HepG2 (cell line): Measurements from ENCODE around the gene DOLK. TPM values are rescaled to one million over a fixed set of nuclear protein-coding genes. Genes with fewer than 3 reads are reported as not detected.

Experiments used
- ARNT2 ChIP-seq: sonication (generic); formaldehyde crosslinking; IDR thresholded peaks from 2 replicates; pipeline ENCODE4 v1.8.0; 2022; ENCODE audit warnings: mild to moderate bottlenecking, low read depth, missing genetic modification reagents, moderate library complexity
- CENPT ChIP-seq: sonication (generic); formaldehyde crosslinking; IDR thresholded peaks from 2 replicates; pipeline ENCODE4 v1.8.0; 2022; ENCODE audit warnings: low read depth, mild to moderate bottlenecking, moderate library complexity, missing genetic modification reagents
- ESRRA ChIP-seq: sonication (generic); formaldehyde crosslinking; IDR thresholded peaks from 2 replicates; pipeline ENCODE4 v1.5.1; 2020; ENCODE audit warnings: mild to moderate bottlenecking, low read depth, missing genetic modification reagents
- ETV6 ChIP-seq: sonication (generic); formaldehyde crosslinking; conservative IDR thresholded peaks from 2 replicates; pipeline ENCODE4 v1.4.0; 2020; ENCODE audit warnings: missing genetic modification reagents
- FOSL2 ChIP-seq: sonication (generic); formaldehyde crosslinking; IDR thresholded peaks from 2 replicates; pipeline ENCODE4 v1.4.0; 2020; ENCODE audit warnings: missing genetic modification reagents
- GFI1 ChIP-seq: sonication (generic); formaldehyde crosslinking; IDR thresholded peaks from 2 replicates; pipeline ENCODE4 v1.5.0; 2020; ENCODE audit warnings: missing genetic modification reagents, mild to moderate bottlenecking, borderline replicate concordance
- HMG20B ChIP-seq: conservative IDR thresholded peaks from 2 replicates; pipeline ENCODE4 v1.6.1; 2016; ENCODE audit warnings: missing genetic modification reagents, missing compliant biosample characterization
- HNRNPLL ChIP-seq: fragments of 200-400 bp; formaldehyde crosslinking; IDR thresholded peaks from 2 replicates; pipeline ENCODE4 v1.6.1; 2017; ENCODE audit warnings: mild to moderate bottlenecking, low read depth, low read length; ENCODE audit not compliant: poor library complexity, severe bottlenecking
- KMT2A ChIP-seq: sonication (generic); formaldehyde crosslinking; IDR thresholded peaks from 2 replicates; pipeline ENCODE4 v1.4.0; 2020; ENCODE audit warnings: missing genetic modification reagents
- KMT2B ChIP-seq: IDR thresholded peaks from 2 replicates; pipeline ENCODE4 v1.6.1; 2016; ENCODE audit warnings: missing genetic modification reagents, missing compliant biosample characterization
- MLLT10 ChIP-seq: sonication (generic); formaldehyde crosslinking; IDR thresholded peaks from 2 replicates; pipeline ENCODE4 v1.4.0; 2020; ENCODE audit warnings: missing genetic modification reagents
- ONECUT2 ChIP-seq: sonication (generic); formaldehyde crosslinking; IDR thresholded peaks from 2 replicates; pipeline ENCODE4 v1.4.0; 2020; ENCODE audit warnings: missing genetic modification reagents
- PRMT3 ChIP-seq: sonication (generic); formaldehyde crosslinking; IDR thresholded peaks from 2 replicates; pipeline ENCODE4 v1.8.1; 2022; ENCODE audit warnings: low read depth, mild to moderate bottlenecking, moderate library complexity, missing genetic modification reagents, borderline replicate concordance
- PTBP1 ChIP-seq: fragments of 200-400 bp; formaldehyde crosslinking; IDR thresholded peaks from 2 replicates; pipeline ENCODE4 v1.6.1; 2018; ENCODE audit warnings: low read length, low read depth; ENCODE audit not compliant: poor library complexity, severe bottlenecking
- RARG ChIP-seq: sonication (generic); formaldehyde crosslinking; IDR thresholded peaks from 2 replicates; pipeline ENCODE4 v1.4.0; 2020; ENCODE audit warnings: low read depth, mild to moderate bottlenecking, missing genetic modification reagents
- RFX5 ChIP-seq: IDR thresholded peaks from 2 replicates; pipeline ENCODE4 v1.6.1; 2011; ENCODE audit warnings: low read depth, low read length, improper control_type of control experiment
- SAFB2 ChIP-seq: sonication (generic); formaldehyde crosslinking; IDR thresholded peaks from 2 replicates; pipeline ENCODE4 v1.5.1; 2020; ENCODE audit warnings: missing genetic modification reagents, low read depth, mild to moderate bottlenecking, borderline replicate concordance
- TAF15 ChIP-seq: fragments of 200-400 bp; formaldehyde crosslinking; IDR thresholded peaks from one replicate; pipeline ENCODE4 v1.6.1; 2018; ENCODE audit warnings: mild to moderate bottlenecking, low read depth, low read length; ENCODE audit not compliant: poor library complexity, severe bottlenecking
- TEAD3 ChIP-seq: optimal IDR thresholded peaks from 2 replicates; pipeline ENCODE3; 2016; ENCODE audit warnings: borderline replicate concordance
- ZBTB14 ChIP-seq: sonication (generic); formaldehyde crosslinking; IDR thresholded peaks from 2 replicates; pipeline ENCODE4 v1.4.0; 2020; ENCODE audit warnings: missing genetic modification reagents
- ZFAT ChIP-seq: sonication (generic); formaldehyde crosslinking; conservative IDR thresholded peaks from 2 replicates; pipeline ENCODE4 v1.8.1; 2023; ENCODE audit warnings: missing genetic modification reagents, inconsistent platforms
- ZFP82 ChIP-seq: sonication (generic); formaldehyde crosslinking; IDR thresholded peaks from 2 replicates; pipeline ENCODE4 v1.5.1; 2020; ENCODE audit warnings: mild to moderate bottlenecking, missing genetic modification reagents, borderline replicate concordance
- ZNF253 ChIP-seq: sonication (generic); formaldehyde crosslinking; IDR thresholded peaks from 2 replicates; pipeline ENCODE4 v1.8.0; 2022; ENCODE audit warnings: mild to moderate bottlenecking, missing genetic modification reagents, borderline replicate concordance
- ZNF331 ChIP-seq: sonication (generic); formaldehyde crosslinking; IDR thresholded peaks from 2 replicates; pipeline ENCODE4 v1.4.0; 2020; ENCODE audit warnings: missing genetic modification reagents
- ZNF432 ChIP-seq: sonication (generic); formaldehyde crosslinking; IDR thresholded peaks from 2 replicates; pipeline ENCODE4 v1.5.0; 2020; ENCODE audit warnings: missing genetic modification reagents, mild to moderate bottlenecking, borderline replicate concordance
- ZNF44 ChIP-seq: sonication (generic); formaldehyde crosslinking; IDR thresholded peaks from 2 replicates; pipeline ENCODE4 v1.5.1; 2020; ENCODE audit warnings: mild to moderate bottlenecking, missing genetic modification reagents
- ZNF549 ChIP-seq: sonication (generic); formaldehyde crosslinking; IDR thresholded peaks from 2 replicates; pipeline ENCODE4 v1.5.0; 2020; ENCODE audit warnings: missing genetic modification reagents
- ZUFSP ChIP-seq: sonication (generic); formaldehyde crosslinking; IDR thresholded peaks from 2 replicates; pipeline ENCODE4 v1.9.0; 2021; ENCODE audit warnings: missing genetic modification reagents, mild to moderate bottlenecking, borderline replicate concordance
- polyA plus RNA-seq, 8 experiments: library from polyadenylated mRNA; depleted of rRNA in 3 of 8; stranded (reverse) in 7 of 8; unstranded in 1 of 8; fragments of >200 nt; fragmentation: Illumina TruSeq in 4 of 8; extraction: Trizol in 4 of 8; gene quantifications; 2 replicates each; pipeline versions ENCODE4 v1.2.1 to v1.2.3, GENCODE V29; 2011 to 2016; ENCODE audit warnings: low read depth in 4 of 8, missing spikeins in 1 of 8, mixed read lengths in 1 of 8; ENCODE audit not compliant: insufficient read depth in 1 of 8
- total RNA-seq, 5 experiments: library from RNA; depleted of rRNA; stranded (reverse); fragments of >200 nt; fragmentation: Illumina TruSeq; extraction: Trizol; gene quantifications; 2 replicates each; pipeline ENCODE4 v1.2.3, GENCODE V29; 2016; ENCODE audit warnings: low read depth in 1 of 5

The DOLK gene
- total and polyA plus RNA-seq, 2 of the 13 experiments (the other 11 are each of a cell fraction or from before 2014, with no cell fraction given), result 15.4 to 18.7 TPM

GRCh38 chr9:128917151-128917849, 30.1 kb downstream of the DOLK start (continued):
- TF ChIP-seq ZNF44 (CRISPR knock-in tag) (no peak), RARG (CRISPR knock-in tag) (no peak), ZNF331 (CRISPR knock-in tag) (peak; percentile 0; the same call in 1 of the 2 replicates), TEAD3 (CRISPR knock-in tag) (peak; percentile 19), ZNF253 (peak; percentile 75; the same call in 1 of the 2 replicates), TAF15 (no peak), ZNF432 (no peak), SAFB2 (CRISPR knock-in tag) (no peak), ZBTB14 (no peak), MLLT10 (CRISPR knock-in tag) (no peak), ONECUT2 (no peak), GFI1 (CRISPR knock-in tag) (0 out of 2 replicates have a peak, but pooled peaks have one; percentile 20), KMT2A (CRISPR knock-in tag) (no peak), CENPT (CRISPR knock-in tag) (0 out of 2 replicates have a peak, but pooled peaks have one; percentile 49), ZNF549 (CRISPR knock-in tag) (no peak), HNRNPLL (no peak), FOSL2 (CRISPR knock-in tag) (peak; percentile 40), RFX5 (no peak), ZFP82 (CRISPR knock-in tag) (0 out of 2 replicates have a peak, but pooled peaks have one; percentile 30), ETV6 (CRISPR knock-in tag) (no peak), ARNT2 (CRISPR knock-in tag) (0 out of 2 replicates have a peak, but pooled peaks have one; percentile 59), HMG20B (CRISPR knock-in tag) (no peak), ZFAT (CRISPR knock-in tag) (no peak), KMT2B (peak; percentile 51; the same call in 1 of the 2 replicates), ESRRA (CRISPR knock-in tag) (peak; percentile 61; the same call in 1 of the 2 replicates), ZUFSP (CRISPR knock-in tag) (no peak), PTBP1 (no peak), PRMT3 (CRISPR knock-in tag) (no peak)
